HepG2 (cell line): ENCODE data around the gene ST6GAL2. TPM values are rescaled to one million over a fixed set of nuclear protein-coding genes. Genes with fewer than 3 reads are reported as not detected.

ENCODE experiments used
- ATAC-seq: fragments of 200-7000 bp; cut with Tn5 transposase; 3 replicates; pipeline ENCODE4 v1.9.1; 2020; ENCODE audit warnings: mild to moderate bottlenecking, moderate library complexity
- BruUV-seq: library from RNA; stranded (reverse); fragments of 400-500 nt; replicated peaks from 2 replicates; lab custom pipeline; 2021; lab: Mats Ljungman, UMichigan
- CTCF ChIA-PET: fragments of 300-600 bp; formaldehyde crosslinking; extraction: SDS; loops from one replicate; lab custom pipeline; 2021; ENCODE audit warnings: low total read pairs, inconsistent platforms, low intra/inter-chr PET ratio; lab: Yijun Ruan, JAX
- POLR2A ChIA-PET: fragments of 350-600 bp; sonication (Branson Sonifier 250); formaldehyde crosslinking; loops from one replicate; lab custom pipeline; 2020; ENCODE audit warnings: antibody characterized with exemption, inconsistent platforms; lab: Yijun Ruan, JAX
- DNase-seq: peaks from one replicate; pipeline ENCODE4 v3.0.0-alpha.2; 2015; ENCODE audit warnings: low spot score
- FAIRE-seq: peaks from 3 replicates; lab custom pipeline; 2011; peaks lifted over from hg19 to GRCh38; lab: Jason Lieb, UNC
- H2AFZ ChIP-seq: one replicate; pipeline ENCODE4 v1.6.1; 2011; ENCODE audit warnings: low read length, inconsistent platforms
- H3K27ac ChIP-seq: fragments of 300-600 bp; 3 replicates; pipeline ENCODE4 v1.8.0; 2011; ENCODE audit warnings: mixed run types, mild to moderate bottlenecking, mixed read lengths, low read length, inconsistent platforms; ENCODE audit not compliant: insufficient read depth; ENCODE audit errors: extremely low read length
- H3K27me3 ChIP-seq, 2 experiments: fragments of 200-600 bp in 1 of 2; 2 replicates in 1 of 2; 3 replicates in 1 of 2; pipeline versions ENCODE4 v1.6.0 to v1.8.0; 2011; ENCODE audit warnings: low read length in 2 of 2, mild to moderate bottlenecking in 2 of 2, moderate library complexity in 2 of 2, inconsistent platforms in 1 of 2; ENCODE audit not compliant: insufficient read depth in 2 of 2, control insufficient read depth in 1 of 2
- H3K36me3 ChIP-seq, 2 experiments: fragments of 200-600 bp in 1 of 2; replicated peaks in 1 of 2; 2 replicates in 1 of 2; 3 replicates in 1 of 2; pipeline versions ENCODE4 v1.5.1 to v1.8.0; 2011; ENCODE audit warnings: low read length in 2 of 2, inconsistent platforms in 1 of 2; ENCODE audit not compliant: insufficient read depth in 2 of 2, control insufficient read depth in 1 of 2
- H3K4me1 ChIP-seq: 2 replicates; pipeline ENCODE4 v1.5.1; 2012; ENCODE audit warnings: low read length, inconsistent platforms; ENCODE audit not compliant: insufficient read depth
- H3K4me2 ChIP-seq: 2 replicates; pipeline ENCODE4 v1.6.0; 2011; ENCODE audit warnings: low read depth, low read length, inconsistent platforms
- H3K4me3 ChIP-seq, 3 experiments: fragments of 200-600 bp in 1 of 3; sonication (generic), shearing (Covaris generic) in 1 of 3; replicated peaks in 1 of 3; 2 replicates each; pipeline ENCODE4 v1.5.1; 2011 to 2016; ENCODE audit warnings: low read length in 3 of 3, inconsistent platforms in 2 of 3, low read depth in 2 of 3, mild to moderate bottlenecking in 2 of 3, control low read depth in 1 of 3, mixed read lengths in 1 of 3; ENCODE audit not compliant: insufficient read depth in 1 of 3
- H3K79me2 ChIP-seq: one replicate; pipeline ENCODE4 v1.6.1; 2011; ENCODE audit warnings: low read length, inconsistent platforms; ENCODE audit not compliant: insufficient read depth
- H3K9ac ChIP-seq: 2 replicates; pipeline ENCODE4 v1.6.0; 2011; ENCODE audit warnings: mild to moderate bottlenecking, low read depth, low read length, inconsistent platforms; ENCODE audit not compliant: insufficient read depth
- H3K9me3 ChIP-seq: 2 replicates; pipeline ENCODE4 v1.5.1; 2012; ENCODE audit warnings: mild to moderate bottlenecking, low read length
- H4K20me1 ChIP-seq: 2 replicates; pipeline ENCODE4 v1.6.0; 2011; ENCODE audit warnings: inconsistent platforms, mild to moderate bottlenecking, low read length, moderate library complexity; ENCODE audit not compliant: insufficient read depth
- CREB1 ChIP-seq, 2 experiments: fragments of 450-650 bp in 1 of 2; IDR thresholded peaks; 2 replicates each; pipeline ENCODE4 v1.6.1; 2016 to 2017; ENCODE audit warnings: control low read depth in 1 of 2, mild to moderate bottlenecking in 1 of 2, missing compliant biosample characterization in 1 of 2, missing genetic modification characterization in 1 of 2
- RBAK ChIP-seq: sonication (generic); formaldehyde crosslinking; IDR thresholded peaks from 2 replicates; pipeline ENCODE4 v1.5.1; 2020; ENCODE audit warnings: mild to moderate bottlenecking, missing genetic modification reagents
- SP4 ChIP-seq: sonication (generic); formaldehyde crosslinking; IDR thresholded peaks from 2 replicates; pipeline ENCODE4 v1.8.1; 2023; ENCODE audit warnings: mild to moderate bottlenecking, missing genetic modification reagents
- ZFP36 ChIP-seq: fragments of 150-350 bp; IDR thresholded peaks from 2 replicates; pipeline ENCODE4 v1.6.1; 2018; ENCODE audit warnings: borderline replicate concordance, low read length, low read depth; ENCODE audit not compliant: partially characterized antibody
- ZHX1 ChIP-seq: sonication (generic); formaldehyde crosslinking; IDR thresholded peaks from 2 replicates; pipeline ENCODE4 v1.8.1; 2022; ENCODE audit warnings: low read depth, mild to moderate bottlenecking, missing genetic modification reagents
- ZNF430 ChIP-seq: sonication (generic); formaldehyde crosslinking; IDR thresholded peaks from 2 replicates; pipeline ENCODE4 v1.9.0; 2021; ENCODE audit warnings: mild to moderate bottlenecking, missing genetic modification reagents
- ZNF614 ChIP-seq: IDR thresholded peaks from 2 replicates; pipeline ENCODE4 v1.6.1; 2018; ENCODE audit warnings: missing biosample characterization, missing genetic modification reagents, inconsistent platforms, borderline replicate concordance
- ZXDC ChIP-seq: sonication (generic); formaldehyde crosslinking; IDR thresholded peaks from 2 replicates; pipeline ENCODE4 v1.5.0; 2020; ENCODE audit warnings: mild to moderate bottlenecking, missing genetic modification reagents
- WGBS: methylation state at CpG from one replicate; pipeline ENCODE4 v1.1.6; 2017; ENCODE audit warnings: low lambda C conversion rate; 5-methylcytosine and 5-hydroxymethylcytosine counted together
- in situ Hi-C: cut with HindIII; loops from 2 replicates; pipeline ENCODE4 v1.10.0; 2017; ENCODE audit warnings: low pct_unique_long_range_greater_than_20kb; ENCODE audit not compliant: extremely low pct_ligation_motif_present
- intact Hi-C: fragments of 100-400 bp; cut with micrococcal nuclease; formaldehyde crosslinking; loops from one replicate; pipeline ENCODE4 v1.10.0; 2022; ENCODE audit not compliant: unreplicated experiment
- polyA plus RNA-seq, 8 experiments: library from polyadenylated mRNA; depleted of rRNA in 3 of 8; stranded (reverse) in 7 of 8; unstranded in 1 of 8; fragments of >200 nt; fragmentation: Illumina TruSeq in 4 of 8; extraction: Trizol in 4 of 8; gene quantifications; 2 replicates each; pipeline versions ENCODE4 v1.2.1 to v1.2.3, GENCODE V29; 2011 to 2016; ENCODE audit warnings: low read depth in 4 of 8, missing spikeins in 1 of 8, mixed read lengths in 1 of 8; ENCODE audit not compliant: insufficient read depth in 1 of 8
- total RNA-seq, 5 experiments: library from RNA; depleted of rRNA; stranded (reverse); fragments of >200 nt; fragmentation: Illumina TruSeq; extraction: Trizol; gene quantifications; 2 replicates each; pipeline ENCODE4 v1.2.3, GENCODE V29; 2016; ENCODE audit warnings: low read depth in 1 of 5
- TF ChIP-seq, protein P1 (sequence below): sonication (generic); formaldehyde crosslinking; IDR thresholded peaks from 2 replicates; pipeline ENCODE4 v1.4.0; 2020; ENCODE audit warnings: missing genetic modification reagents, mild to moderate bottlenecking, borderline replicate concordance
- TF ChIP-seq, protein P2 (sequence below): sonication (generic); formaldehyde crosslinking; IDR thresholded peaks from 2 replicates; pipeline ENCODE4 v1.4.0; 2020; ENCODE audit warnings: missing genetic modification reagents

ST6GAL2 gene
- total and polyA plus RNA-seq, 2 of the 13 experiments (the other 11 are each of a cell fraction or from before 2014, with no cell fraction given), result not detected

GRCh38 chr2:106890606-106891005, 4.6 kb upstream of the ST6GAL2 start:
- H3K4me2 ChIP-seq, result no peak overlapping the region
- intact Hi-C loops, result no loop called here
- TF ChIP-seq, protein P1, sequence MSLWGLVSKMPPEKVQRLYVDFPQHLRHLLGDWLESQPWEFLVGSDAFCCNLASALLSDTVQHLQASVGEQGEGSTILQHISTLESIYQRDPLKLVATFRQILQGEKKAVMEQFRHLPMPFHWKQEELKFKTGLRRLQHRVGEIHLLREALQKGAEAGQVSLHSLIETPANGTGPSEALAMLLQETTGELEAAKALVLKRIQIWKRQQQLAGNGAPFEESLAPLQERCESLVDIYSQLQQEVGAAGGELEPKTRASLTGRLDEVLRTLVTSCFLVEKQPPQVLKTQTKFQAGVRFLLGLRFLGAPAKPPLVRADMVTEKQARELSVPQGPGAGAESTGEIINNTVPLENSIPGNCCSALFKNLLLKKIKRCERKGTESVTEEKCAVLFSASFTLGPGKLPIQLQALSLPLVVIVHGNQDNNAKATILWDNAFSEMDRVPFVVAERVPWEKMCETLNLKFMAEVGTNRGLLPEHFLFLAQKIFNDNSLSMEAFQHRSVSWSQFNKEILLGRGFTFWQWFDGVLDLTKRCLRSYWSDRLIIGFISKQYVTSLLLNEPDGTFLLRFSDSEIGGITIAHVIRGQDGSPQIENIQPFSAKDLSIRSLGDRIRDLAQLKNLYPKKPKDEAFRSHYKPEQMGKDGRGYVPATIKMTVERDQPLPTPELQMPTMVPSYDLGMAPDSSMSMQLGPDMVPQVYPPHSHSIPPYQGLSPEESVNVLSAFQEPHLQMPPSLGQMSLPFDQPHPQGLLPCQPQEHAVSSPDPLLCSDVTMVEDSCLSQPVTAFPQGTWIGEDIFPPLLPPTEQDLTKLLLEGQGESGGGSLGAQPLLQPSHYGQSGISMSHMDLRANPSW (CRISPR knock-in tag), result no peak
- TF ChIP-seq CREB1 (IDR thresholded peaks at IDR 0.05), result no peak
- no peak for TF ChIP-seq CREB1 (CRISPR knock-in tag; IDR thresholded peaks at IDR 0.05)
- TF ChIP-seq RBAK (CRISPR knock-in tag), result no peak
- TF ChIP-seq ZXDC (CRISPR knock-in tag), result no peak
- no peak for TF ChIP-seq SP4
- TF ChIP-seq ZNF614 (CRISPR knock-in tag), result no peak
- TF ChIP-seq ZNF430 (CRISPR knock-in tag), result no peak
- TF ChIP-seq, protein P2, sequence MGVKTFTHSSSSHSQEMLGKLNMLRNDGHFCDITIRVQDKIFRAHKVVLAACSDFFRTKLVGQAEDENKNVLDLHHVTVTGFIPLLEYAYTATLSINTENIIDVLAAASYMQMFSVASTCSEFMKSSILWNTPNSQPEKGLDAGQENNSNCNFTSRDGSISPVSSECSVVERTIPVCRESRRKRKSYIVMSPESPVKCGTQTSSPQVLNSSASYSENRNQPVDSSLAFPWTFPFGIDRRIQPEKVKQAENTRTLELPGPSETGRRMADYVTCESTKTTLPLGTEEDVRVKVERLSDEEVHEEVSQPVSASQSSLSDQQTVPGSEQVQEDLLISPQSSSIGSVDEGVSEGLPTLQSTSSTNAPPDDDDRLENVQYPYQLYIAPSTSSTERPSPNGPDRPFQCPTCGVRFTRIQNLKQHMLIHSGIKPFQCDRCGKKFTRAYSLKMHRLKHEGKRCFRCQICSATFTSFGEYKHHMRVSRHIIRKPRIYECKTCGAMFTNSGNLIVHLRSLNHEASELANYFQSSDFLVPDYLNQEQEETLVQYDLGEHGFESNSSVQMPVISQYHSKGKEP, result no peak
- no peak for TF ChIP-seq ZHX1 (CRISPR knock-in tag)
- no peak for TF ChIP-seq ZFP36

More at GRCh38 chr2:106890606-106891005, 4.6 kb upstream of the ST6GAL2 start:
- Histone ChIP-seq H3K27me3 (peaks cover 0 to under 1% of the 10 kb centered on the region in 2 experiments; a peak in 1 of 5 replicates), H3K9ac (no peak overlapping the region), H3K27ac (no peak overlapping the region), H3K4me3 (no peak overlapping the region), H4K20me1 (no peaks in the 10 kb centered on the region), H3K9me3 (no peaks in the 10 kb centered on the region), H3K79me2 (no peaks in the 10 kb centered on the region), H2AFZ (no peak overlapping the region), H3K4me1 (no peaks in the 10 kb centered on the region), H3K36me3 (no peaks in the 10 kb centered on the region)
- in situ Hi-C loops, result no loop called here
- BruUV-seq, result no TSS peak
- 4% methylated on average over 5 of the region's 5 CpGs for WGBS
- ATAC-seq, result no peak
- ChIA-PET CTCF (no interaction called here), POLR2A (no interaction called here)
- no peak for FAIRE-seq
- DNase-seq, result no peak
